HEK293T (cell line): Measurements from ENCODE around the gene SYCE3.

ENCODE experiments used
- CTCF ChIA-PET: fragments of 350-600 bp; formaldehyde crosslinking; extraction: SDS; loops from one replicate; lab custom pipeline; 2021; ENCODE audit warnings: antibody characterized with exemption, inconsistent platforms; lab: Yijun Ruan, JAX
- POLR2A ChIA-PET: fragments of 350-600 bp; formaldehyde crosslinking; extraction: SDS; loops from one replicate; lab custom pipeline; 2020; ENCODE audit warnings: antibody characterized with exemption, inconsistent platforms; lab: Yijun Ruan, JAX
- DNase-seq: peaks from one replicate; pipeline ENCODE4 v3.0.0; 2012; ENCODE audit warnings: mixed read lengths; ENCODE audit errors: extremely low spot score
- ARNT ChIP-seq: fragments of 450-650 bp; IDR thresholded peaks from 2 replicates; pipeline ENCODE4 v1.6.1; 2017; ENCODE audit warnings: mild to moderate bottlenecking
- BHLHE40 ChIP-seq: fragments of 450-650 bp; IDR thresholded peaks from 2 replicates; pipeline ENCODE4 v1.6.1; 2016; ENCODE audit warnings: mild to moderate bottlenecking, moderate library complexity, borderline replicate concordance
- CTBP1 ChIP-seq: fragments of 450-650 bp; IDR thresholded peaks from 2 replicates; pipeline ENCODE4 v1.6.1; 2016; ENCODE audit warnings: borderline replicate concordance
- ELF4 ChIP-seq: fragments of 450-650 bp; IDR thresholded peaks from 2 replicates; pipeline ENCODE4 v1.6.1; 2017; ENCODE audit warnings: antibody characterized with exemption
- FOXA1 ChIP-seq: fragments of 450-650 bp; IDR thresholded peaks from 2 replicates; pipeline ENCODE4 v1.6.1; 2016; ENCODE audit warnings: mild to moderate bottlenecking
- FOXK2 ChIP-seq: fragments of 450-650 bp; IDR thresholded peaks from 2 replicates; pipeline ENCODE4 v1.6.1; 2016; ENCODE audit warnings: mild to moderate bottlenecking
- FOXM1 ChIP-seq: fragments of 450-650 bp; IDR thresholded peaks from 2 replicates; pipeline ENCODE4 v1.6.1; 2017; ENCODE audit warnings: mild to moderate bottlenecking, borderline replicate concordance
- HDGF ChIP-seq: fragments of 450-650 bp; IDR thresholded peaks from 2 replicates; pipeline ENCODE4 v1.6.1; 2017; ENCODE audit warnings: antibody characterized with exemption, borderline replicate concordance
- L3MBTL2 ChIP-seq: fragments of 450-650 bp; conservative IDR thresholded peaks from 2 replicates; pipeline ENCODE4 v1.6.1; 2016; ENCODE audit warnings: mild to moderate bottlenecking
- LEF1 ChIP-seq: fragments of 450-650 bp; IDR thresholded peaks from 2 replicates; pipeline ENCODE4 v1.6.1; 2017; ENCODE audit warnings: mild to moderate bottlenecking, borderline replicate concordance
- NFRKB ChIP-seq: fragments of 450-650 bp; IDR thresholded peaks from 2 replicates; pipeline ENCODE4 v1.6.1; 2016; ENCODE audit warnings: mild to moderate bottlenecking, moderate library complexity
- SP1 ChIP-seq: fragments of 450-650 bp; IDR thresholded peaks from 2 replicates; pipeline ENCODE4 v1.6.1; 2017
- SUZ12 ChIP-seq: fragments of 450-650 bp; IDR thresholded peaks from 2 replicates; pipeline ENCODE4 v1.6.1; 2016; ENCODE audit warnings: mild to moderate bottlenecking
- TARDBP ChIP-seq: fragments of 450-650 bp; IDR thresholded peaks from 2 replicates; pipeline ENCODE4 v1.6.1; 2016
- ZNF384 ChIP-seq: fragments of 450-650 bp; IDR thresholded peaks from 2 replicates; pipeline ENCODE4 v1.6.1; 2016
- TF ChIP-seq, protein P1 (sequence below): fragments of 450-650 bp; IDR thresholded peaks from 2 replicates; pipeline ENCODE4 v1.6.1; 2016

The SYCE3 gene

DNA sequence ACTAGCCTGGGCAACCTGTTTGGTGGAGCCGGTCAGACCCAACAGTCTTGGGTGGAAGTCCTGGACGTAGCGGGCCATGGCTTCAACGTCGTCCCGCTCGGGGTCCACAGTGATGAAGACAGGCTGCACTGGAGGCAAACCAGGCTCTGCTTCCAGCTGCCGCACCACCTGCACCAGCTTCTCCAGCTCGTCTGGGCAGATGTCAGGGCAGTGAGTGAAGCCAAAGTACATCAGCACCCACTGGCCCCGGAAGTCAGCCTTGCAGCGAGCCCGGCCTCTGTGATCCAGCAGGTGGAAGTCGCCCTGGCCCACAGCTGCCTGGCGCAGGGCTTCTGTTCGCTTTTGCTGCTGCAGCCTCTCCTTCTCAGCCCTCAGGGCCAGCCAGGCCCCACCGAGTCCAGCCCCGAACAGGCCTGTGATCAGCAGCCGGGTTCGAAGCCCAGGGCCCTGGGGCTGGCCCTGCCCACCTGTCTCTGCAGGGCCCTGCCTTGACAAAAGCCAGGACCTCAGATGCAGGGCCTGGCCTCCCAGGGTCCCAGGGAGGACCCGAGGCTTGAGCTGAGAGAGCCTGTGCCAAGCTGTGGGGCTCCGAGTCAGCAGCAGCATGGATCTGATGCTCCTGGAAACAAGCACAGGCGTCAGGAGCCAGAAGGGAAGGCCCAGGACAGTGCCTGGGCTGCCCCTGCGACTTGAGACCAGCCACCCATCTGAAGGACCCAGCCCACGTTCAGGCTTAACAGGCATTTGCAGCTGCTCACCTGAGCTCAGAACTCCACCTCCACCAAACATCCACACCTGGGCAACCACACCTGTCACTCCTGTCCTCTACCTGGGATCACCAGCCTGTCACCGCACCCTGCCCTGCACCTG, 38.7 kb downstream of the SYCE3 start:
- no peak for TF ChIP-seq LEF1
- TF ChIP-seq FOXA1, result no peak
- no peak for TF ChIP-seq ARNT
- no peak for TF ChIP-seq SP1
- TF ChIP-seq L3MBTL2, result no peak
- TF ChIP-seq HDGF, result no peak
- no peak for TF ChIP-seq TARDBP
- TF ChIP-seq, protein P1, sequence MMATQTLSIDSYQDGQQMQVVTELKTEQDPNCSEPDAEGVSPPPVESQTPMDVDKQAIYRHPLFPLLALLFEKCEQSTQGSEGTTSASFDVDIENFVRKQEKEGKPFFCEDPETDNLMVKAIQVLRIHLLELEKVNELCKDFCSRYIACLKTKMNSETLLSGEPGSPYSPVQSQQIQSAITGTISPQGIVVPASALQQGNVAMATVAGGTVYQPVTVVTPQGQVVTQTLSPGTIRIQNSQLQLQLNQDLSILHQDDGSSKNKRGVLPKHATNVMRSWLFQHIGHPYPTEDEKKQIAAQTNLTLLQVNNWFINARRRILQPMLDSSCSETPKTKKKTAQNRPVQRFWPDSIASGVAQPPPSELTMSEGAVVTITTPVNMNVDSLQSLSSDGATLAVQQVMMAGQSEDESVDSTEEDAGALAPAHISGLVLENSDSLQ, result no peak
- TF ChIP-seq ZNF384, result no peak
- TF ChIP-seq CTBP1, result no peak
- TF ChIP-seq FOXK2, result no peak
- TF ChIP-seq NFRKB, result no peak
- TF ChIP-seq BHLHE40, result no peak
- TF ChIP-seq FOXM1, result no peak
- no peak for TF ChIP-seq SUZ12
- TF ChIP-seq ELF4, result no peak
- CTCF ChIA-PET, result interaction anchor here (2.2 kb wide), 1 partner anchor 15 kb away, joined by 11 read pairs; no protein-coding TSS in a partner anchor
- no peak for DNase-seq
- POLR2A ChIA-PET, result interaction anchor here (0.6 to 7.1 kb wide), 10 partner anchors 9 to 182 kb away, joined by 3 to 193 read pairs (median 12); partner anchors contain the start of genes CHKB, LMF2, NCAPH2 and SYCE3

- CTCF ChIA-PET, result no interaction called here
- POLR2A ChIA-PET, result interaction anchor here (1.0 to 7.1 kb wide), 5 partner anchors 8 to 51 kb away, joined by 3 to 193 read pairs (median 49); partner anchors contain the start of genes LMF2, NCAPH2 and SYCE3
- no peak for DNase-seq
- TF ChIP-seq FOXK2, result no peak
- no peak for TF ChIP-seq SP1
- TF ChIP-seq, protein P1, result no peak
- TF ChIP-seq ARNT, result no peak
These were observed 39.3 kb downstream of the SYCE3 start for GRCh38 chr22:50523458-50523805.

DNA sequence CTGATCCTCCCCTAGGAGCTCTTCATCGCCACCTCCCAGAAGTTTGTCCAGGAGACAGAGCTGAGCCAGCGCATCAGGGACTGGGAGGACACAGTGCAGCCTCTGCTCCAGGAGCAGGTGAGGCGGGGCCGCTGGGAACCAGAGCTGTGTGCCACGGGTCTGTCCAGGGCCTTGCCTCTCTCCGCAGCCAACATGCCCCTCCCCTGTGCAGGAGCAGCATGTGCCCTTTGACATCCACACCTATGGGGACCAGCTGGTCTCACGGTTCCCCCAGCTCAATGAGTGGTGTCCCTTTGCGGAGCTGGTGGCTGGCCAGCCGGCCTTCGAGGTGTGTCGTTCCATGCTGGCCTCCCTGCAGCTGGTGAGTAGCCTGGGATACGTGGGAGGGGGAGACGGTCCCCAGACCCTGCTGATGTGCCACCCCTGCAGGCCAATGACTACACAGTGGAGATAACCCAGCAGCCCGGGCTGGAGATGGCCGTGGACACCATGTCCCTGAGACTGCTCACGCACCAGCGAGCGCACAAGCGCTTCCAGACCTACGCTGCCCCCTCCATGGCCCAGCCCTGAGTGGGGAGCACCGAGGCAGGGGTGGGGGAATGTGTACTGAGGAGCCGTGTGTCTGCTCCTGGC, 39.8 kb downstream of the SYCE3 start:
- DNase-seq, result no peak
- TF ChIP-seq NFRKB (no peak), LEF1 (no peak), FOXM1 (no peak)
- ChIA-PET CTCF (no interaction called here), POLR2A (interaction anchor here (1.0 to 7.1 kb wide), 2 partner anchors 14 to 50 kb away, joined by 3 to 193 read pairs; partner anchors contain the start of genes LMF2 and NCAPH2)

DNA sequence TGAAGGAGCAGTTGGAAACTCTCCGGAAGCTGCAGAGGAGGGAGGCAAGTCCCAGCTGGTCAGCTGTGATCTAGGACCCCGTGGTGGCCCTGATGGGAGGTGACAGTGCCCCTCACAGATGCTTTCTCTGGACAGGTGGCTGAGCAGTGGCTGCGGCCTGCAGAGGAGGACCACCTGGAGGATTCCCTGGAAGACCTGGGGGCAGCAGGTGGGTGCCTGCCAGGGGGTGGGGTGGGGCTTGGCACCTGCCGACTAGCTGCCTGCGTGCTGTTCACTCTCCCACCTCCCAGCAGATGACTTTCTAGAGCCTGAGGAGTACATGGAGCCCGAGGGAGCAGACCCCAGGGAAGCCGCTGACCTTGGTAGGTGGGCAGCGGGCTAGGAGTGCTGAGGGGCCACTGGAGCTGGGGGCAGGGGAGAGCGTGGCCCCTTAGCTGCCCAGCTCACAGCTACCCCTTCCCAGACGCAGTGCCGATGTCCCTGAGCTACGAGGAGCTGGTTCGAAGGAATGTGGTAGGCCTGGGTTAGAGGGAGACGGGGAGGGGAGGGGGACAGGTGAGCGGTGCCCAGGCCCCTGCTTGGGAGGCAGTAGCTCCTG, 40.4 kb downstream of the SYCE3 start:
- POLR2A ChIA-PET, result interaction anchor here (1.0 to 7.1 kb wide), 2 partner anchors 13 to 49 kb away, joined by 3 to 193 read pairs; partner anchors contain the start of genes LMF2 and NCAPH2
- TF ChIP-seq SUZ12 (no peak), LEF1 (no peak), HDGF (no peak), ELF4 (no peak), BHLHE40 (no peak), FOXA1 (no peak), NFRKB (no peak), FOXM1 (no peak), ARNT (no peak), ZNF384 (no peak), CTBP1 (no peak), TARDBP (no peak), L3MBTL2 (no peak), FOXK2 (no peak), SP1 (no peak)
- TF ChIP-seq, protein P1, result no peak
- CTCF ChIA-PET, result no interaction called here
- no peak for DNase-seq

DNA sequence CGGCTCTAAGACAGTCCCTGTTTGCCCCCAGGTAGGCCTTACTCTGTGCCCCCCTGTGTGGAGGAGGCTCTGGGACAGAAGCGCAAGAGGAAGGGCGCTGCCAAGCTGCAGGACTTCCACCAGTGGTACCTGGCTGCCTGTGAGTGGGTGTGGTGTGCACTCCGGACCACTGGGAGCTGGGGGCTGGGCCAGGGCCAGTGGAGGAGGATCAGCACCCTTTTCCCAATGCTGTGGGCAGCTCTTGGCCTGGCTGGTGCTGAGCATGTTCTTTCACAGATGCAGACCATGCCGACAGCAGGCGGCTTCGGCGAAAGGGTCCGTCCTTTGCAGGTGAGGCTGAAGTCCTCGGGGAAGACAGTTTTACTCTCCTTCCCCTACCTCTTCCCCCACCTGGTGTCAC, 41.0 kb downstream of the SYCE3 start:
- DNase-seq, result no peak
- TF ChIP-seq L3MBTL2 (no peak), ZNF384 (no peak), FOXM1 (no peak), ARNT (no peak), ELF4 (no peak), HDGF (no peak), TARDBP (no peak), FOXA1 (no peak), NFRKB (no peak), BHLHE40 (no peak), SP1 (no peak), FOXK2 (no peak), LEF1 (no peak)
- TF ChIP-seq, protein P1, result no peak
- ChIA-PET POLR2A (interaction anchor here (7.1 kb wide), 1 partner anchor 12 kb away, joined by 193 read pairs; the partner anchor contains the start of genes LMF2 and NCAPH2), CTCF (no interaction called here)
